Stimulated activated naive CD8-positive, alpha-beta T cell treated with anti-CD3 and anti-CD28 coated beads, Interleukin-15, Interleukin-2, amounts not matched to agents 100 U/mL and 50 U/mL, for 24 hours (primary cell): ENCODE data around the gene PLEKHG7.
"Not testable (repeated sequence)": the region's sequence is repeated elsewhere in the genome, so short reads cannot be mapped to it uniquely, and the experiment has no call there.

Experiments used
- ATAC-seq: fragments of 150-1000 bp; cut with Tn5 transposase; one replicate; pipeline ENCODE4 v1.10.0; 2021
- DNase-seq: peaks from one replicate; pipeline ENCODE4 v3.0.0; 2021

Gene PLEKHG7

DNA sequence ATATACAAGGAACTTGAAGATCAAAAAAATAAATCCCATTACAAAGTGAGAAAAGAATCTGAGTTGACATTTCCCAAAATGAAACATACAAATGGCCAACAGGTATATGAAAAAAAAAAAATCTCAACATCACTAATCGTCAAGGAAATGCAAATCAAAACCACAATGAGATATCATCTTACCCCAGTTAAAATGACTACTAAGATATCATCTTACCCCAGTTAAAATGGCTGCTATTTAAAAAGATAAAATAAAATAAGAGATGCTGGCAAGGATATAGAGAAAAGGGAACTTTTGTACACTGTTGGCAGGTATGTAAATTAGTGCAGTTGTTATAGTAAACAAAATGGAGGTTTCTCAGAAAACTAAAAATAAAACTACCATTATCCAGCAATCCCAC, 44.4 kb downstream of the PLEKHG7 start:
- ATAC-seq, result no peak
- DNase-seq, result no peak

DNA sequence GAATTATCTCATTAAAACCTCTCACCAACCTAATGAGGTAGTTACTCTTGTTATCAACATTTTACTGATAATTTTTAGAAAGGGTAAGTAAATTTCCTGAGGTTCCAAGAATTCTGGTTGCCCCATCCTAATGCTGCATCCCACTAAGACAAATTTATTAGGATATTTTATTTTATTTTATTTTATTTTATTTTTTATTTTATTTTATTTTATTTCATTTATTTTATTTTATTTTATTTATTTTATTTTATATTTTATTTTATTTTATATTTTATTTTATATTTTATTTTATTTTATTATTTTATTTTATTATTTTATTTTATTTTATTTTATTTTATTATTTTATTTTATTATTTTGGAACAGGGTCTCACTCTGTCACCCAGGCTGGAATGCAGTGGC, 46.9 kb downstream of the PLEKHG7 start:
- ATAC-seq, DNase-seq: not testable (repeated sequence)

DNA sequence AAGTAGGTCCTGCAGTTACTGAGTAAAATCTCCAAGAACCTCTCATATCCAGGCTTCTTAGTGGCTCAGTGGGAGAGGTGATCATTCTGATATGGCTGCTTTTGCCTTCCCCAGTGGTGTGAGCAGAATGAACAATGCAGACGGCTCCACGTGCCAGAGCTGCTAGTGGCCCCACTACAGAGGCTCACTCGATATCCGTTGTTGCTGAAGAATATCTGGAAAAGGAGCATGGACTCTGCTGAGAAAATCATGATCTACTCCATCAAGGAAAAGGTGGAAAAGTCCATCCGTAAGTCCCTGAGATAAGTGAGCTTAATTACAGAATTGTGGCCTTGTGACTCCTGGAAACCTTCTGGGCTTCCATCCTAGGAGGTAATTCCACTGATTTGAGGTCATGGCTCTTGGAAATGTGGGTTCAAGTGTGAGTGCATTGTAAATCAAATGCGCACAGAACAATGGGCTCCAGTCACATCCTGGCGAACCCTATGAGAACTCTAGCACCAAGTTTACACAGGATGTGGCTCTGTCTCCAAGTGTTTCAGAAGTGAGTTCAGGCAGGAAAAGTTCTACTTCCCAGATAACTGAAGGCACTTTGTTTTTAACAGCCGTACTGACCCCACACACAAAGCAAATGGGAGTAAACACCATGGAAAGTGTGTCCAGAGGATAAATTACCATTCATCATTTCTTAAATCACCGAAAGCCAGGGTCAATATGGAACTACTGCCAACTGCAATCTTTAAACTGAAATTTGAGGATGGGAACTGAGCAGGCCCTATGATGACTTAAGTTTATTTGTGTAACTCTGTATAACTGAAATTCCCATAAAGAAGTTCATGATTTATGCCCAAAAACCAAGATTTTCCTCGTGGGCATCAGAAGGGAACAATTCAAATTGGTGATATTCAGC, 51.4 kb downstream of the PLEKHG7 start:
- ATAC-seq (no peak), DNase-seq (no peak)

- no peak for DNase-seq
- ATAC-seq, result no peak
Observed at GRCh38 chr12:92756898-92757596, 54.3 kb downstream of the PLEKHG7 start.

DNA sequence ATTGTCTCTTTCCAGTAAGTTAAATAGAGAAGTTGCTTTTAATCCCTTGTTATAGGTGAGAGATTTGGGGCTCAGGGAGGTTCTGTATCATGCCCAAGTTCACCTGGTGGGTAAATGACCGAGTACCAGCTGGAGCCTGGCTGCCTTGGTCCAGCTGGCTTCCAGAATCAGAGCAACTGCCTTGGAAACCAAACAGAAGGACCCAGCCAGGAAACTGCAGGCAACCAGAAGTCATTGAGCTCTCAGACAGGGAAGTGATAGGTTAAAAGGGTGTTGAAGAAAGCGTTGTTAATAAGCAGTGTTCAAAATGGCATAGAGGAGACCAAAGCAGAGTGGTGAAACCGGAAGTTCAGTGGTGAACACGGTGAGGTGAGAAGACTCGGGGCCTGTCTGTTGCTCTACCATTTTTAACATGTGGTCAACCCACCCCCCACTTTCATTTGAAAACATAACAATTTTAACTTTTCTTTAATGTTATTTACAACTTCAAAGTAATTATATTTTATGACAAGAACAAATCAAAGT, 54.9 kb downstream of the PLEKHG7 start:
- ATAC-seq (no peak), DNase-seq (no peak)

DNA sequence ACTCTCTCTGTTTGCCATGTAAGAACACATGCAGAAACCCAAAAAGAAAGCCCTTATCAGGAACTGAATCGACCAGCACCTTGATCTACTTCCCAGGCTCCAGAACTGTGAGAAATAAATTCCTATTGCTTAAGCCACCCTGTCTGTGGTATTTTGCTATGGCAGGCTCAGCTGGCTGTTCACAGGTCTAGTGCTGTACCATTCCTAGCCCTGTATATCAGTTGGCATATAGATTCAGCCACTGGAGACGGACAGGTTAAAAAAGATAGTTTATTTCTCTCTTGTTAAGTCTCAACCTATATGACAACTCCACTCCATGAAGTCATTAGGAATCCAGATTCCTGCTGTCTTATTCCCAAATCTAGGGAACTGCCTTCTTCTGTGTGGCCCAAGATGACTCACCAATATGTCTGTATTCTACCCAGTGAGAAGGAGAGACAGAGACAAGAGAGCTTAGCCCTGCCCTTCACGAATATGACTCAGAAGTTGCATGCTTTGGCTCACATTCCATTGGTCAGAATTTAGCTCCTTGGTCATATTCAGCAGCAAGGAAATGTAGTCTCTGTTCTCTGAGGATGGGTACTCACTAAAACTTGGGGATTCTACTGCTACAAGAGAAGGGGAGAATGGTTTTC, 57.0 kb downstream of the PLEKHG7 start:
- DNase-seq (no peak), ATAC-seq (peak; percentile 36)

- no peak for DNase-seq
- ATAC-seq, result no peak
Observed at GRCh38 chr12:92762773-92763172, 60.0 kb downstream of the PLEKHG7 start.

GRCh38 chr12:92764831-92765230, 62.0 kb downstream of the PLEKHG7 start:
- no peak for DNase-seq
- no peak for ATAC-seq

- ATAC-seq (no peak), DNase-seq (no peak)
Observed at GRCh38 chr12:92765871-92766270, 63.1 kb downstream of the PLEKHG7 start.

GRCh38 chr12:92769124-92769901, 66.5 kb downstream of the PLEKHG7 start:
- no peak for DNase-seq
- ATAC-seq, result peak; percentile 57

- DNase-seq (no peak), ATAC-seq (no peak)
Observed at GRCh38 chr12:92771001-92771400, 68.2 kb downstream of the PLEKHG7 start.

DNA sequence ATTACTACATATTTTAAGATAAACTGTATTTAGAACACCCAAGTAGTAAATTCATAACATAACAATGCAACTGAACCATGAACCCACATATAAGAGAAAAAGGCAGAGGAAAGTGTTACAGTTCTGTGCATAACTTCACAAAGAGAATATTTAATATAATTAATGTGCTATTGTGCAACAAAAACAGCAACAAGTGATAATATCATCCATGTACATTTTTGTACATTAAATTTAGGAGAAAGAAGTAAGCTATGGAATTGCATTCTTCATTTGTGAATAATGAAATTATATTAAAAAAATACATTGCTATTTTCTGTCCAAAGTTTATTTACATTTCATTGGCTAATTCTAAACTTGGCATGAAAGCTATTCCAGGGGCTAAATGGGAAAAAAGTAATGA, 72.6 kb downstream of the PLEKHG7 start:
- no peak for DNase-seq
- no peak for ATAC-seq

GRCh38 chr12:92778525-92778924, 75.7 kb downstream of the PLEKHG7 start:
- DNase-seq, result no peak
- ATAC-seq, result no peak

DNA sequence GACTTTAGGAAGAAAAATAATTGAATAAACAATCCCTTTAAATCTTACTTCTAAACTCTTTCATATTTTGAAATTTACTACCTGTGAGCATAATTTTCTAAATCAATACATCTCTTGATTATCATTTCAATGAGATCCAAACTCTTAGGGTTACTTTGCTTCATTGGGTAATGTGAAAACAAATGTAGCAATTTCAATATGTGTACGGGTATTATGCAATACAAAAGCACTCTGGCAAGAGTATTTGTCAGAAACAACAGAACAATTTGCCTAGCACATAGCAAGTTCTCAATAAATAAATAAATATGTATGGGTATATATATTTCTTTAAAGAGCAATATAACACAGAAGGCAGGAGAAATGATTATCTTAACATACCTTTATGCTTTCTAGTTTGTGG, 77.1 kb downstream of the PLEKHG7 start:
- no peak for ATAC-seq
- no peak for DNase-seq

DNA sequence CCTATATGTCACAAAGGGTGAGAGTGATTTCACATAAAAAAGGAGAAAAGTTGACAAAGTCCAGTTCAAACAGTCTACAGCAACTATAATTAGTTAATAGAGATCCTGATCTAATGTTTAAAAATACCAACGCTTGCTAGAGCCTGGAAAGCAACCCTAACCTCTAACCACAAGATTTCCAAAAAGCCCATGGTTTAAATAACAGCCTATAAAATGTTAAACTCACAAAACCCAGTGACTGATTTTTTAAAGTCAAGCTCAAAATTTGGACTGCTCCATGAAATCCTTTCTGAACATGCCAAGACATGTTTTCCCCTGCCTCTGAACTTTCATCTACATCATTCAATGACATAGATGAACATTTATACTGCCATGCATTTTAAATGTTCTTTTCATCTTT, 81.6 kb downstream of the PLEKHG7 start:
- DNase-seq (no peak), ATAC-seq (no peak)

- ATAC-seq (peak; percentile 88), DNase-seq (no peak)
Observed at GRCh38 chr12:92784797-92785562, 82.2 kb downstream of the PLEKHG7 start.

DNA sequence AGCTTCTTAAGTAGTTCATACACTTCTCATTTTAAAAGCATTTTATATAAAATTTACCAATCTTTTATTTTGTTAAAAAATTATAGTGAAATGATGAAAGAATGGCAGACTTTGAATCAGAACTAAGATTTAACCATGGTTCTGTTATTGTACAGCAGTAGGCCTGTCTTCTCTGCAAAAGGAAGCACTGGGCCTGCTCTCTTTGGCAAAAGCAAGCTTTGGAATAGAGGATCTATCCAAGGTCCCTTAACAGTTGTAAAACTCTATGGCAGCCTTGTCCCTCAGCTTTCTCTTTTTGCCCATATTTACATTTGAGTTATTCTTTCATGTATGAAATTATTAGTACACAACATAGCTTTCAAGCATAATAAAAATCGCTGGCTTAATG, 82.8 kb downstream of the PLEKHG7 start:
- DNase-seq (no peak), ATAC-seq (no peak)

- ATAC-seq (no peak), DNase-seq (no peak)
Observed at GRCh38 chr12:92786045-92786444, 83.3 kb downstream of the PLEKHG7 start.

DNA sequence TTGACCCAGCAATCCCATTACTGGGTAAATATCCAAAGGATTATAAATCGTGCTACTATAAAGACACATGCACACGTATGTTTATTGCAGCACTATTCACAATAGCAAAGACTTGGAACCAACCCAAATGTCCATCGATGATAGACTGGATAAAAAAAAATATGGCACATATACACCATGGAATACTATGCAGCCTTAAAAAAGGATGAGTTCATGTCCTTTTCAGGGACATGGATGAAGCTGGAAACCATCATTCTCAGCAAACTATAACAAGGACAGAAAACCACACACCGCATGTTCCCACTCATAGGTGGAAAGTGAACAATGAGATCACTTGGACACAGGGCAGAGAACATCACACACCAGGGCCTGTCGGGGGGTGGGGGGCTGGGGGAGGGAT, 91.6 kb downstream of the PLEKHG7 start:
- ATAC-seq, DNase-seq: not testable (repeated sequence)

- no peak for ATAC-seq
- no peak for DNase-seq
Observed at GRCh38 chr12:92794814-92795213, 92.0 kb downstream of the PLEKHG7 start.

DNA sequence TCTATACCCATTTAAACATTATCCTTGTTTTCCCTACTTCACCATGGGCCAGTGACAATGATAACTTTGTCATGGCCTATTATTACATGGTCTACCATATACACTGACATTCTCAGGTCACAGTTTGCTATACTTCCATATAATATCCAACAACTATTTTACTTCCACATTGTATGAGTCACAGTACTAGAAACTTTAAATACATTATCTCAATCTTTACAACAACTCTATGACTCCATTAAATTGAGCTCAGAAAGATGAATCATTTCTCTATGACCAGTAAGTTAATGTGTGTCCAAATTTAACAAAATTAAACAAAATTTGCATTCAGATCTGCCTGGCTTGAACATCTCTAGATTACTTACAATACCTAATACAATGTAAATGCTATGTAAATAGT, 93.9 kb downstream of the PLEKHG7 start:
- ATAC-seq, result no peak
- no peak for DNase-seq
